HEK293T (cell line): ENCODE data around the gene REN.

Experiments
- CTCF ChIA-PET: fragments of 350-600 bp; formaldehyde crosslinking; extraction: SDS; loops from one replicate; lab custom pipeline; 2021; ENCODE audit warnings: antibody characterized with exemption, inconsistent platforms; lab: Yijun Ruan, JAX
- POLR2A ChIA-PET: fragments of 350-600 bp; formaldehyde crosslinking; extraction: SDS; loops from one replicate; lab custom pipeline; 2020; ENCODE audit warnings: antibody characterized with exemption, inconsistent platforms; lab: Yijun Ruan, JAX
- DNase-seq: peaks from one replicate; pipeline ENCODE4 v3.0.0; 2012; ENCODE audit warnings: mixed read lengths; ENCODE audit errors: extremely low spot score
- ARNT ChIP-seq: fragments of 450-650 bp; IDR thresholded peaks from 2 replicates; pipeline ENCODE4 v1.6.1; 2017; ENCODE audit warnings: mild to moderate bottlenecking
- BHLHE40 ChIP-seq: fragments of 450-650 bp; IDR thresholded peaks from 2 replicates; pipeline ENCODE4 v1.6.1; 2016; ENCODE audit warnings: mild to moderate bottlenecking, moderate library complexity, borderline replicate concordance
- CTBP1 ChIP-seq: fragments of 450-650 bp; IDR thresholded peaks from 2 replicates; pipeline ENCODE4 v1.6.1; 2016; ENCODE audit warnings: borderline replicate concordance
- ELF4 ChIP-seq: fragments of 450-650 bp; IDR thresholded peaks from 2 replicates; pipeline ENCODE4 v1.6.1; 2017; ENCODE audit warnings: antibody characterized with exemption
- FOXA1 ChIP-seq: fragments of 450-650 bp; IDR thresholded peaks from 2 replicates; pipeline ENCODE4 v1.6.1; 2016; ENCODE audit warnings: mild to moderate bottlenecking
- FOXK2 ChIP-seq: fragments of 450-650 bp; IDR thresholded peaks from 2 replicates; pipeline ENCODE4 v1.6.1; 2016; ENCODE audit warnings: mild to moderate bottlenecking
- FOXM1 ChIP-seq: fragments of 450-650 bp; IDR thresholded peaks from 2 replicates; pipeline ENCODE4 v1.6.1; 2017; ENCODE audit warnings: mild to moderate bottlenecking, borderline replicate concordance
- HDGF ChIP-seq: fragments of 450-650 bp; IDR thresholded peaks from 2 replicates; pipeline ENCODE4 v1.6.1; 2017; ENCODE audit warnings: antibody characterized with exemption, borderline replicate concordance
- L3MBTL2 ChIP-seq: fragments of 450-650 bp; conservative IDR thresholded peaks from 2 replicates; pipeline ENCODE4 v1.6.1; 2016; ENCODE audit warnings: mild to moderate bottlenecking
- LEF1 ChIP-seq: fragments of 450-650 bp; IDR thresholded peaks from 2 replicates; pipeline ENCODE4 v1.6.1; 2017; ENCODE audit warnings: mild to moderate bottlenecking, borderline replicate concordance
- NFRKB ChIP-seq: fragments of 450-650 bp; IDR thresholded peaks from 2 replicates; pipeline ENCODE4 v1.6.1; 2016; ENCODE audit warnings: mild to moderate bottlenecking, moderate library complexity
- PKNOX1 ChIP-seq: fragments of 450-650 bp; IDR thresholded peaks from 2 replicates; pipeline ENCODE4 v1.6.1; 2016
- SP1 ChIP-seq: fragments of 450-650 bp; IDR thresholded peaks from 2 replicates; pipeline ENCODE4 v1.6.1; 2017
- SUZ12 ChIP-seq: fragments of 450-650 bp; IDR thresholded peaks from 2 replicates; pipeline ENCODE4 v1.6.1; 2016; ENCODE audit warnings: mild to moderate bottlenecking
- TARDBP ChIP-seq: fragments of 450-650 bp; IDR thresholded peaks from 2 replicates; pipeline ENCODE4 v1.6.1; 2016
- ZNF384 ChIP-seq: fragments of 450-650 bp; IDR thresholded peaks from 2 replicates; pipeline ENCODE4 v1.6.1; 2016

REN gene

GRCh38 chr1:204107892-204108291 lies 58.2 kb downstream of the REN start:
- ChIA-PET CTCF (interaction anchor here (1.1 kb wide), 1 partner anchor 21 kb away, joined by 5 read pairs; no protein-coding TSS in a partner anchor), POLR2A (no interaction called here)
- no peak for DNase-seq
- TF ChIP-seq FOXA1 (no peak), ELF4 (no peak), PKNOX1 (no peak), ZNF384 (no peak), TARDBP (no peak), LEF1 (no peak), BHLHE40 (no peak), L3MBTL2 (no peak), FOXK2 (no peak), ARNT (no peak), FOXM1 (no peak), CTBP1 (no peak), SP1 (no peak), SUZ12 (no peak), HDGF (no peak), NFRKB (no peak)

- CTCF ChIA-PET, result no interaction called here
- TF ChIP-seq HDGF, result no peak
- TF ChIP-seq LEF1, result no peak
- no peak for TF ChIP-seq NFRKB
- no peak for TF ChIP-seq FOXM1
- TF ChIP-seq ZNF384, result no peak
- TF ChIP-seq SUZ12, result no peak
- TF ChIP-seq ARNT, result no peak
- no peak for TF ChIP-seq FOXA1
- no peak for TF ChIP-seq PKNOX1
- no peak for TF ChIP-seq ELF4
- no peak for DNase-seq
- POLR2A ChIA-PET, result no interaction called here
Observed at GRCh38 chr1:204106825-204107224, 59.3 kb downstream of the REN start.

- no peak for DNase-seq
- ChIA-PET CTCF (no interaction called here), POLR2A (no interaction called here)
- no peak for TF ChIP-seq SP1
- no peak for TF ChIP-seq L3MBTL2
- TF ChIP-seq FOXA1, result no peak
- TF ChIP-seq FOXK2, result no peak
- no peak for TF ChIP-seq SUZ12
- no peak for TF ChIP-seq HDGF
- TF ChIP-seq CTBP1, result no peak
- TF ChIP-seq FOXM1, result no peak
- no peak for TF ChIP-seq ELF4
- TF ChIP-seq ZNF384, result no peak
- no peak for TF ChIP-seq NFRKB
- TF ChIP-seq LEF1, result no peak
- TF ChIP-seq PKNOX1, result no peak
- no peak for TF ChIP-seq ARNT
Observed at GRCh38 chr1:204105131-204105515, 61.0 kb downstream of the REN start.
